ENCODE data around the gene ZNF594.
"Not testable (repeated sequence)": the region's sequence is repeated elsewhere in the genome, so short reads cannot be mapped to it uniquely, and the experiment has no call there.

Gene ZNF594

GRCh38 chr17:5237541-5238016, 45.9 kb upstream of the ZNF594 start:
- Histone ChIP-seq H3K4me3 (ENCODE audit: low read depth, low read length, poor library complexity, severe bottlenecking) (no peak overlapping the region), H3K36me3 (ENCODE audit: insufficient read depth, low read length) (no peaks in the 10 kb centered on the region), H3K79me2 (ENCODE audit: insufficient read depth, low read length) (no peaks in the 10 kb centered on the region), H3F3A (ENCODE audit: insufficient read depth, low read length) (no peaks in the 10 kb centered on the region), H3K9me2 (ENCODE audit: low read depth, low read length) (no peaks in the 10 kb centered on the region), H3K9ac (ENCODE audit: low read length) (no peak overlapping the region), H3K27ac (ENCODE audit: low read depth, low read length, poor library complexity, severe bottlenecking) (peak overlapping the region; percentile 66), H3K4me1 (ENCODE audit: insufficient read depth, low read length, severe bottlenecking) (peaks cover 60% of the 10 kb centered on the region), H2AFZ (ENCODE audit: low read length) (no peak overlapping the region), H4K20me1 (ENCODE audit: insufficient read depth, low read length) (no peaks in the 10 kb centered on the region), H3K9me3 (ENCODE audit: low read length) (no peaks in the 10 kb centered on the region), H3K4me2 (ENCODE audit: low read length) (no peak overlapping the region), H3K27me3 (ENCODE audit: insufficient read depth, low read length) (no peaks in the 10 kb centered on the region)
- TF ChIP-seq EZH2 (IDR thresholded peaks at IDR 0.05; ENCODE audit: borderline replicate concordance, low read length) (no peak), CTCF (IDR thresholded peaks at IDR 0.05; ENCODE audit: low read length) (peak; percentile 98)

- Histone ChIP-seq H3K9ac (ENCODE audit: low read length) (no peak overlapping the region), H3F3A (ENCODE audit: insufficient read depth, low read length) (no peaks in the 10 kb centered on the region), H3K9me3 (ENCODE audit: low read length) (no peaks in the 10 kb centered on the region), H3K9me2 (ENCODE audit: low read depth, low read length) (no peaks in the 10 kb centered on the region), H3K4me2 (ENCODE audit: low read length) (no peak overlapping the region), H3K27ac (ENCODE audit: low read depth, low read length, poor library complexity, severe bottlenecking) (peak overlapping the region; percentile 66), H3K79me2 (ENCODE audit: insufficient read depth, low read length) (no peaks in the 10 kb centered on the region), H2AFZ (ENCODE audit: low read length) (no peak overlapping the region), H3K27me3 (ENCODE audit: insufficient read depth, low read length) (no peaks in the 10 kb centered on the region), H3K36me3 (ENCODE audit: insufficient read depth, low read length) (no peaks in the 10 kb centered on the region), H4K20me1 (ENCODE audit: insufficient read depth, low read length) (no peaks in the 10 kb centered on the region), H3K4me3 (ENCODE audit: low read depth, low read length, poor library complexity, severe bottlenecking) (no peak overlapping the region), H3K4me1 (ENCODE audit: insufficient read depth, low read length, severe bottlenecking) (peaks cover 60% of the 10 kb centered on the region)
- TF ChIP-seq EZH2 (IDR thresholded peaks at IDR 0.05; ENCODE audit: borderline replicate concordance, low read length): no peak
These were observed 45.4 kb upstream of the ZNF594 start for GRCh38 chr17:5236938-5237540.

- peak within 1 kb of the TSS; percentile 14 for H3K4me3 ChIP-seq (ENCODE audit: low read depth, low read length, poor library complexity, severe bottlenecking)
- H3F3A ChIP-seq (ENCODE audit: insufficient read depth, low read length): no peaks in the 10 kb centered on the region
- H4K20me1 ChIP-seq (ENCODE audit: insufficient read depth, low read length): no peaks in the 10 kb centered on the region
- peak within 1 kb of the TSS; percentile 58 for H3K9ac ChIP-seq (ENCODE audit: low read length)
- no peaks in the 10 kb centered on the region for H3K9me2 ChIP-seq (ENCODE audit: low read depth, low read length)
- H2AFZ ChIP-seq (ENCODE audit: low read length): no peak within 1 kb of the TSS
- no peaks in the 10 kb centered on the region for H3K36me3 ChIP-seq (ENCODE audit: insufficient read depth, low read length)
- H3K9me3 ChIP-seq (ENCODE audit: low read length): no peaks in the 10 kb centered on the region
- H3K4me2 ChIP-seq (ENCODE audit: low read length): peak within 1 kb of the TSS; percentile 55
- peak within 1 kb of the TSS; percentile 84 for H3K27ac ChIP-seq (ENCODE audit: low read depth, low read length, poor library complexity, severe bottlenecking)
- H3K4me1 ChIP-seq (ENCODE audit: insufficient read depth, low read length, severe bottlenecking): peaks cover 53% of the 10 kb centered on the region
- H3K27me3 ChIP-seq (ENCODE audit: insufficient read depth, low read length): no peaks in the 10 kb centered on the region
- H3K79me2 ChIP-seq (ENCODE audit: insufficient read depth, low read length): no peaks in the 10 kb centered on the region
- no peak for TF ChIP-seq CTCF (IDR thresholded peaks at IDR 0.05; ENCODE audit: low read length)
- no peak for TF ChIP-seq EZH2 (IDR thresholded peaks at IDR 0.05; ENCODE audit: borderline replicate concordance, low read length)
These were observed 43.2 kb upstream of the ZNF594 start, which contains the start of gene SCIMP for GRCh38 chr17:5234645-5235576. SCIMP (minus strand) TSS chr17:5234860; CDS start chr17:5234755, 105 bp downstream.

GRCh38 chr17:5233492-5233891, 41.8 kb upstream of the ZNF594 start:
- not testable (repeated sequence) for H3K27me3 ChIP-seq (ENCODE audit: insufficient read depth, low read length); H3K9me2 ChIP-seq (ENCODE audit: low read depth, low read length); H2AFZ ChIP-seq (ENCODE audit: low read length); H3K9me3 ChIP-seq (ENCODE audit: low read length); H4K20me1 ChIP-seq (ENCODE audit: insufficient read depth, low read length); H3F3A ChIP-seq (ENCODE audit: insufficient read depth, low read length); H3K4me2 ChIP-seq (ENCODE audit: low read length); H3K36me3 ChIP-seq (ENCODE audit: insufficient read depth, low read length); H3K4me3 ChIP-seq (ENCODE audit: low read depth, low read length, poor library complexity, severe bottlenecking); H3K79me2 ChIP-seq (ENCODE audit: insufficient read depth, low read length); H3K9ac ChIP-seq (ENCODE audit: low read length)
- Histone ChIP-seq H3K27ac (ENCODE audit: low read depth, low read length, poor library complexity, severe bottlenecking) (peak overlapping the region; percentile 84), H3K4me1 (ENCODE audit: insufficient read depth, low read length, severe bottlenecking) (peaks cover 54% of the 10 kb centered on the region)
